ENCODE results near the gene SPAG17.

Gene SPAG17

GRCh38 chr1:118184739-118185083 lies 317 bp downstream of the SPAG17 start:
- no peak for DNase-seq (ENCODE audit: low read depth)
- TF ChIP-seq, protein P1, sequence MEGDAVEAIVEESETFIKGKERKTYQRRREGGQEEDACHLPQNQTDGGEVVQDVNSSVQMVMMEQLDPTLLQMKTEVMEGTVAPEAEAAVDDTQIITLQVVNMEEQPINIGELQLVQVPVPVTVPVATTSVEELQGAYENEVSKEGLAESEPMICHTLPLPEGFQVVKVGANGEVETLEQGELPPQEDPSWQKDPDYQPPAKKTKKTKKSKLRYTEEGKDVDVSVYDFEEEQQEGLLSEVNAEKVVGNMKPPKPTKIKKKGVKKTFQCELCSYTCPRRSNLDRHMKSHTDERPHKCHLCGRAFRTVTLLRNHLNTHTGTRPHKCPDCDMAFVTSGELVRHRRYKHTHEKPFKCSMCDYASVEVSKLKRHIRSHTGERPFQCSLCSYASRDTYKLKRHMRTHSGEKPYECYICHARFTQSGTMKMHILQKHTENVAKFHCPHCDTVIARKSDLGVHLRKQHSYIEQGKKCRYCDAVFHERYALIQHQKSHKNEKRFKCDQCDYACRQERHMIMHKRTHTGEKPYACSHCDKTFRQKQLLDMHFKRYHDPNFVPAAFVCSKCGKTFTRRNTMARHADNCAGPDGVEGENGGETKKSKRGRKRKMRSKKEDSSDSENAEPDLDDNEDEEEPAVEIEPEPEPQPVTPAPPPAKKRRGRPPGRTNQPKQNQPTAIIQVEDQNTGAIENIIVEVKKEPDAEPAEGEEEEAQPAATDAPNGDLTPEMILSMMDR (conservative IDR thresholded peaks at IDR 0.05; ENCODE audit: control insufficient read depth, insufficient read depth, low read depth, low read length): no peak
- no peak overlapping the region for H3K4me3 ChIP-seq (ENCODE audit: control insufficient read depth, low read depth, low read length)

DNA sequence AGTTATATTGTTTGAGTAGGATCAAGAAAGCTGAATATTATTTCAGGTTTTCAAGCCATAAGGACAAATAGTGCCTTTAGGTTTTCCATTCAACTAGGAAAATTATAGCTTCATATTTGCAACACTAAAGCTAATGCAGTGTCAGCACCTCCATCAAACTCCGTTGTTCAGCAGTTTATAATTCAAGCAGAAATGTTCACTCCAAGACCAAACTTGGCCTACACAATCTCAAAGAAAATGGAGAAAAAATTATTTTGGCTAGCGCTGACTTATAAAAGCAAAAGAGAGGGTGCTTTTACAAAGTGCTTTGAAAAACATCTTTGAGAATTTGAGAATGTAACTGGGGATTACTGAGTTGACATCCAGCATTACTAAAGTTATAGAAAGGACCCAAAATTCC lies 1.4 kb downstream of the SPAG17 start:
- no peak overlapping the region for H3K4me3 ChIP-seq (ENCODE audit: control insufficient read depth, low read depth, low read length)
- no peak for DNase-seq (ENCODE audit: low read depth)
- TF ChIP-seq, protein P1 (conservative IDR thresholded peaks at IDR 0.05; ENCODE audit: control insufficient read depth, insufficient read depth, low read depth, low read length): no peak

DNA sequence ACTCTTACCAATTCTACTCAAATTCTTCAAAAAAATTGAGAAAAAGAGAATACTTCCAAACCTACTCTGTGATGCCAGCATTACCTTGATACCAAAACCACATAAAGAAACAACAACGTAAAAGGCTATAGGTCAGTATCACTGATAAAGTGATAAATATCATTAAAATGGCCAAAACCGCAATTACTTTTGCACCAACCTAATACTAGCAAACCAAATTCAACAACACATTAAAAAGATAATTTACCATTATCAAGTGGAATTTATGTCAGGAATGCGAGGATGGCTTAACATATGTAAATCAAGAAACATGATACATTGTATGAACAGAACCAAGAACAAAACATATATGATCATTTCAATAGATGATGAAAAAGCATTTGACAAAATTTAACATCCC lies 7.0 kb downstream of the SPAG17 start:
- no peak for DNase-seq (ENCODE audit: low read depth)

DNA sequence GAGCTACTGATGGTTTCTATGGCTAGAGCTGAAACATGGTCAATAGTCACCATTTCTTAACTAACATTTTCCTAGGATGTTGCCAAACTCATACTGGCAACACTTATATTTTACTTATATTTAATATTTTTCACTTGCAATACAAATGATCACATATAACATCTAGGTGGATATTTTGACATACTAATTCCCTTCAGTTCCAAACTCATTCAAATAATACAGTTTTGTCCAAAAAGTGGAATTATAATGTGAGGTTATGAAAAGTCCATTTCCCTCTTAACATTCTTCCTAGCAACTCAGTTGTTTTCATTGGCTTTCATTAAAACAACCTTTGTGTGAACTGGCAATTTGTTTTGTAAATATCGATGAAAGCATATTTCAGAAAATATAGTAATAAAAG lies 16.0 kb downstream of the SPAG17 start:
- DNase-seq (ENCODE audit: low read depth): no peak
- TF ChIP-seq, protein P1 (conservative IDR thresholded peaks at IDR 0.05; ENCODE audit: control insufficient read depth, insufficient read depth, low read depth, low read length): no peak
- H3K4me3 ChIP-seq (ENCODE audit: control insufficient read depth, low read depth, low read length): no peak overlapping the region

More for the DNA sequence above, 7.0 kb downstream of the SPAG17 start:
- H3K4me3 ChIP-seq (ENCODE audit: control insufficient read depth, low read depth, low read length): no peak overlapping the region
- TF ChIP-seq, protein P1 (conservative IDR thresholded peaks at IDR 0.05; ENCODE audit: control insufficient read depth, insufficient read depth, low read depth, low read length): no peak

- TF ChIP-seq, protein P1 (conservative IDR thresholded peaks at IDR 0.05; ENCODE audit: control insufficient read depth, insufficient read depth, low read depth, low read length): no peak
- no peak overlapping the region for H3K4me3 ChIP-seq (ENCODE audit: control insufficient read depth, low read depth, low read length)
- peak; percentile 62 for DNase-seq (ENCODE audit: low read depth)
These were observed 24.2 kb downstream of the SPAG17 start for GRCh38 chr1:118160806-118161205.

DNA sequence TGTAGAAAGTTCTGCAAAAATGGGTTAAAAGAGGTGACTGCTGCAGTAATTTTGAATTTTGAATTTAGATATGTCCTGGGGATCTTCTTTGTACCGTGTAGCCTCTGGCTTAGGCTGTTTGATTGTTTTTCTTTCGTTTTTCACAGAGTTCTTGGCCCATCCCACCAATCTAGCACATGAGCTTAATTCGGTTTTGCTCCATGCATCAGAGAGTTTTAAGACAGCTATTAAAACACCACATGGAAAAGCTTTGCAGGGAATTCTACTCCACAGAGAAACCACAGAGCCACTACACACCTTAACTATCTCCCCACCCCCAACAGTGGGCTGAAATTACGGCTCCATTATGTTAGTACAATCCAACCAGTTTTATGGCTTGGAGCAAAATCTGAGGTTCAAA lies 25.5 kb downstream of the SPAG17 start:
- TF ChIP-seq, protein P1 (conservative IDR thresholded peaks at IDR 0.05; ENCODE audit: control insufficient read depth, insufficient read depth, low read depth, low read length): no peak
- DNase-seq (ENCODE audit: low read depth): no peak
- no peak overlapping the region for H3K4me3 ChIP-seq (ENCODE audit: control insufficient read depth, low read depth, low read length)

- H3K4me3 ChIP-seq (ENCODE audit: control insufficient read depth, low read depth, low read length): no peak overlapping the region
- TF ChIP-seq, protein P1 (conservative IDR thresholded peaks at IDR 0.05; ENCODE audit: control insufficient read depth, insufficient read depth, low read depth, low read length): no peak
- DNase-seq (ENCODE audit: low read depth): peak; percentile 80
These were observed 26.1 kb downstream of the SPAG17 start for GRCh38 chr1:118158924-118159323.
